ENCODE data around the gene TP53I13.

- TF ChIP-seq CTCF (conservative IDR thresholded peaks at IDR 0.05 in 1 of 2, IDR thresholded peaks at IDR 0.05 in 1 of 2; ENCODE audit: low read depth in 1 of 2, low read length in 2 of 2) (no peak), EZH2 (IDR thresholded peaks at IDR 0.05; ENCODE audit: low read length, missing control alignments) (no peak)
Observed at GRCh38 chr17:29590411-29591145, 22.1 kb downstream of the TP53I13 start.

All from fibroblast of lung (primary cell).